GM21528 (cell line): ENCODE measurements around the gene ARHGAP15.

ENCODE experiments used
- ATAC-seq: cut with Tn5 transposase; IDR thresholded peaks from one replicate; pipeline ENCODE4 v1.9.1; 2021; ENCODE audit warnings: mild to moderate bottlenecking, moderate library complexity; ENCODE audit not compliant: unreplicated experiment, low FRiP score

ARHGAP15 gene

GRCh38 chr2:143776526-143777297, 647.5 kb downstream of the ARHGAP15 start:
- no peak for ATAC-seq

- no peak for ATAC-seq
Observed at GRCh38 chr2:143779021-143779420, 649.8 kb downstream of the ARHGAP15 start.

- ATAC-seq, result no peak
Observed at GRCh38 chr2:143786026-143786765, 657.0 kb downstream of the ARHGAP15 start.

GRCh38 chr2:143787674-143788073, 658.5 kb downstream of the ARHGAP15 start:
- no peak for ATAC-seq

- ATAC-seq, result no peak
Observed at GRCh38 chr2:143792602-143793001, 663.4 kb downstream of the ARHGAP15 start.

- no peak for ATAC-seq
Observed at GRCh38 chr2:143793381-143793780, 664.2 kb downstream of the ARHGAP15 start.

- no peak for ATAC-seq
Observed at GRCh38 chr2:143796051-143796450, 666.8 kb downstream of the ARHGAP15 start.

- ATAC-seq, result no peak
Observed at GRCh38 chr2:143801561-143801960, 672.3 kb downstream of the ARHGAP15 start.

- no peak for ATAC-seq
Observed at GRCh38 chr2:143802242-143802641, 673.0 kb downstream of the ARHGAP15 start.

GRCh38 chr2:143802871-143803650, 673.8 kb downstream of the ARHGAP15 start:
- ATAC-seq, result peak; percentile 93

GRCh38 chr2:143803936-143804335, 674.7 kb downstream of the ARHGAP15 start:
- ATAC-seq, result no peak

GRCh38 chr2:143805666-143806065, 676.4 kb downstream of the ARHGAP15 start:
- no peak for ATAC-seq

GRCh38 chr2:143807192-143807591, 678.0 kb downstream of the ARHGAP15 start:
- ATAC-seq, result no peak

- ATAC-seq, result no peak
Observed at GRCh38 chr2:143807671-143808070, 678.5 kb downstream of the ARHGAP15 start.

GRCh38 chr2:143808166-143808565, 678.9 kb downstream of the ARHGAP15 start:
- ATAC-seq, result no peak

- ATAC-seq, result no peak
Observed at GRCh38 chr2:143815082-143815481, 685.9 kb downstream of the ARHGAP15 start.

- no peak for ATAC-seq
Observed at GRCh38 chr2:143816916-143817315, 687.7 kb downstream of the ARHGAP15 start.
